Fibroblast of lung (primary cell): ENCODE data around the gene ZBTB7C. TPM values are rescaled to one million over a fixed set of nuclear protein-coding genes. Genes with fewer than 3 reads are reported as not detected.

Source experiments
- DNase-seq, 2 donors: peaks; one replicate each; pipeline versions ENCODE4 v3.0.0 to v3.0.0-alpha.2; 2010; ENCODE audit warnings: low read depth in 2 of 2
- H2AFZ ChIP-seq: 2 replicates; pipeline ENCODE4 v1.5.1; 2012; ENCODE audit warnings: low read length, control low read depth, inconsistent platforms
- H3K27ac ChIP-seq: 2 replicates; pipeline ENCODE4 v1.5.1; 2011; ENCODE audit warnings: low read length, control low read depth; ENCODE audit not compliant: insufficient read depth
- H3K27me3 ChIP-seq: 2 replicates; pipeline ENCODE4 v1.5.1; 2011; ENCODE audit warnings: mild to moderate bottlenecking, low read length; ENCODE audit not compliant: control insufficient read depth, insufficient read depth
- H3K36me3 ChIP-seq: 2 replicates; pipeline ENCODE4 v1.5.1; 2011; ENCODE audit warnings: low read length; ENCODE audit not compliant: control insufficient read depth, insufficient read depth
- H3K4me1 ChIP-seq: 2 replicates; pipeline ENCODE4 v1.5.1; 2011; ENCODE audit warnings: low read length; ENCODE audit not compliant: control insufficient read depth, insufficient read depth; ENCODE audit errors: extremely low read depth
- H3K4me2 ChIP-seq: 2 replicates; pipeline ENCODE4 v1.5.1; 2011; ENCODE audit warnings: low read length, control low read depth; ENCODE audit not compliant: insufficient read depth; ENCODE audit errors: extremely low read depth
- H3K4me3 ChIP-seq, 4 experiments: fragments of 200-600 bp in 1 of 4; sonication (generic) in 1 of 4; replicated peaks in 1 of 4; 2 replicates each; pipeline ENCODE4 v1.5.1; 2011 to 2016; ENCODE audit warnings: low read length in 4 of 4, low read depth in 3 of 4, mild to moderate bottlenecking in 3 of 4, control low read depth in 2 of 4, inconsistent platforms in 1 of 4, mixed read lengths in 1 of 4; ENCODE audit not compliant: insufficient read depth in 1 of 4; ENCODE audit errors: control extremely low read depth in 1 of 4
- H3K79me2 ChIP-seq: 2 replicates; pipeline ENCODE4 v1.5.1; 2012; ENCODE audit warnings: mild to moderate bottlenecking, low read length, inconsistent platforms; ENCODE audit not compliant: control insufficient read depth, insufficient read depth
- H3K9ac ChIP-seq: 2 replicates; pipeline ENCODE4 v1.5.1; 2011; ENCODE audit warnings: mild to moderate bottlenecking, low read length, control low read depth; ENCODE audit not compliant: insufficient read depth
- H3K9me3 ChIP-seq: 2 replicates; pipeline ENCODE4 v1.5.1; 2012; ENCODE audit warnings: low read depth, low read length; ENCODE audit not compliant: control insufficient read depth, insufficient read depth
- H4K20me1 ChIP-seq: 2 replicates; pipeline ENCODE4 v1.5.1; 2011; ENCODE audit warnings: low read length; ENCODE audit not compliant: control insufficient read depth, insufficient read depth; ENCODE audit errors: extremely low read depth
- CTCF ChIP-seq, 2 donors: IDR thresholded peaks in 1 of 2; conservative IDR thresholded peaks in 1 of 2; 1 replicate in 1 of 2; 2 replicates in 1 of 2; pipeline ENCODE4 v1.5.1; 2011 to 2012; ENCODE audit warnings: low read length in 2 of 2, control low read depth in 1 of 2, inconsistent platforms in 1 of 2, low read depth in 1 of 2, mild to moderate bottlenecking in 1 of 2
- EZH2 ChIP-seq: IDR thresholded peaks from 2 replicates; pipeline ENCODE4 v1.5.1; 2012; ENCODE audit warnings: low read length, control low read depth, mild to moderate bottlenecking; ENCODE audit errors: missing control alignments
- polyA plus RNA-seq, 2 donors: library from polyadenylated mRNA; depleted of rRNA in 1 of 2; stranded (reverse) in 1 of 2; unstranded in 1 of 2; fragments of >200 nt; gene quantifications; 2 replicates each; pipeline ENCODE4 v1.2.1, GENCODE V29; 2011 to 2012; ENCODE audit warnings: missing spikeins in 1 of 2
- total RNA-seq: library from RNA; depleted of rRNA; stranded (reverse); fragments of >200 nt; gene quantifications from 2 replicates; pipeline ENCODE4 v1.2.1, GENCODE V29; 2014

The ZBTB7C gene
- total and polyA plus RNA-seq, 2 donors (not counting 1 experiment from before 2014, with no cell fraction given), result 0.19 to 0.33 TPM

- DNase-seq, result no peak
- H2AFZ ChIP-seq, result no peak overlapping the region
- TF ChIP-seq CTCF (conservative IDR thresholded peaks at IDR 0.05 in 1 of 2, IDR thresholded peaks at IDR 0.05 in 1 of 2; ENCODE audit: low read depth in 1 of 2, low read length in 2 of 2), result no peak
- no peak for TF ChIP-seq EZH2
- H4K20me1 ChIP-seq, result no peaks in the 10 kb centered on the region
- no peak overlapping the region for H3K27ac ChIP-seq
- no peak overlapping the region for H3K9ac ChIP-seq
- H3K27me3 ChIP-seq, result peaks cover 4% of the 10 kb centered on the region
- H3K4me2 ChIP-seq, result no peak overlapping the region
- no peaks in the 10 kb centered on the region for H3K4me1 ChIP-seq
- no peaks in the 10 kb centered on the region for H3K9me3 ChIP-seq
- H3K4me3 ChIP-seq, result no peak overlapping the region
- H3K79me2 ChIP-seq, result no peaks in the 10 kb centered on the region
- no peaks in the 10 kb centered on the region for H3K36me3 ChIP-seq
These were observed 279.5 kb downstream of the ZBTB7C start for GRCh38 chr18:48129621-48130082.

- no peak overlapping the region for H3K27ac ChIP-seq
- H4K20me1 ChIP-seq, result no peaks in the 10 kb centered on the region
- TF ChIP-seq EZH2, result no peak
- TF ChIP-seq CTCF (conservative IDR thresholded peaks at IDR 0.05 in 1 of 2, IDR thresholded peaks at IDR 0.05 in 1 of 2; ENCODE audit: low read depth in 1 of 2, low read length in 2 of 2), result no peak
- no peak for DNase-seq
- no peaks in the 10 kb centered on the region for H3K27me3 ChIP-seq
- H3K36me3 ChIP-seq, result no peaks in the 10 kb centered on the region
- no peak overlapping the region for H3K4me3 ChIP-seq
- H3K9me3 ChIP-seq, result no peaks in the 10 kb centered on the region
- H3K4me1 ChIP-seq, result no peaks in the 10 kb centered on the region
- no peak overlapping the region for H3K4me2 ChIP-seq
- no peaks in the 10 kb centered on the region for H3K79me2 ChIP-seq
- H2AFZ ChIP-seq, result no peak overlapping the region
- H3K9ac ChIP-seq, result no peak overlapping the region
These were observed 281.6 kb downstream of the ZBTB7C start for GRCh38 chr18:48127606-48128005.

DNA sequence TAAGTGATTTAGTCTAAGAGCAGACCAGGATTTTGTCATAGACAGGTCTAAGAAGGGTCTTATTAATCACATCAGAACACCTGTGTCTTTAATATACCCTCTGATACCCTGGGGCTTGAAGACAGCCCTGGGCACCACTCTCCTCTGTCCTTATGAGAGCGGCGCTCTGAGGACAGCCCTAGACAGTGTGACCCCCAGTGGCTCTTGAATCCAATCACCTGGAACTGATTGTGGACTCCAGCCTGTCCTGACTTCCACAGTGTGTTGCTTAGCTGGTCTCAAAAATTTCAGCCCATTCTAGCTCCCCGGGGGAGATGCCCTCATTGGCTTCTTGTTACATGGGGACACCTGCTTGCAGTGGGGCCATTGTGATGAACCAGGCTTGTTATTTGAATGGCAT lies 282.9 kb downstream of the ZBTB7C start:
- Histone ChIP-seq H4K20me1 (no peaks in the 10 kb centered on the region), H3K4me1 (no peaks in the 10 kb centered on the region), H3K27me3 (no peaks in the 10 kb centered on the region), H3K79me2 (no peaks in the 10 kb centered on the region), H3K27ac (no peak overlapping the region), H3K4me2 (no peak overlapping the region), H2AFZ (no peak overlapping the region), H3K9me3 (no peaks in the 10 kb centered on the region), H3K4me3 (no peak overlapping the region), H3K36me3 (no peaks in the 10 kb centered on the region), H3K9ac (no peak overlapping the region)
- TF ChIP-seq EZH2 (no peak), CTCF (conservative IDR thresholded peaks at IDR 0.05 in 1 of 2, IDR thresholded peaks at IDR 0.05 in 1 of 2; ENCODE audit: low read depth in 1 of 2, low read length in 2 of 2) (no peak)
- no peak for DNase-seq
